ENCODE data around the gene SPECC1L.
A peak's percentile ranks its signal among the peaks of the same experiment; 100 is the strongest.

The SPECC1L gene

DNA sequence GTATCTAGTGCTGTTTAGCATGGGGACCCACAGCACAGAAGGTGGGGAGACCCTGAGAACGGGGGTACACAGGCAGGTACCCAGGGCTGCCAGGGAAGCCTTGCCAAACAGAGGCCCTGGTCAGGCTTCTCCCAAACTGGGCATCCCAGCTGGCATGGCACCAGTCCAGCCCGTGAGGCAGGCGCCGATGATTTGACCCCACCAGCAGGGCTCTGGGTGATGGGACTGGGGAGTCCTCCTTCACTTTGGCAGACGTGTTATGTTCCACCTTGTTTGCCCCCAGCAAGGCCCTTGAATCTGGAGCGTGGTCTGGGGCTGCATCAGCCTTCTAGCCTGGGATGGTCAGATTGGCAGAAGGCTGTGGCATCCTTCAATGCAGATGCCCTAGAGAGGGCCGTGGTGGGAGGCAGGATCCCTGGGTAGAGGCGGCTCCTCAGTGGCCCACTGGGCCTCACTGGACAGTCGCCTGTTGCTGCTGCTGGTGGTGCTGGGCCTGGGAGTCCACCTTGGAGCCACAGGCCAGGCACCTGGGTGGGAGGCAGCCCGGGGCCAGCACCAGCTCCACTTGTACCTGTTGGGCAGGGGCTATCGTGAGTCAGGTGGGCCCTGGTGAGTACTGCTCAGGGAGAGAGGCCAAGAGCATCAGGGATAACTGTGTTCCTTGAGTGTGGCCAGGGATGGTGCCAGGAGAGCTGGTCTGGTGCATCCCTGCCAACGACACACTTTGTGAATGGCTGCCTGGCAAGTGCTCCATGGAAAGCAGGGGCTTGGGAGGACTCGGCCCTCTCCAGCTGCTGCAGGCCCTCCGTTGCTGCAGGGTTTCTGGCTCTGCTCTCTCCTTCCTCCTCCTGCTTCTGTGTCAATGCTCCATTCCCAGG lies 160.0 kb downstream of the SPECC1L start:
- no peak for DNase-seq (ENCODE audit: low spot score)

DNA sequence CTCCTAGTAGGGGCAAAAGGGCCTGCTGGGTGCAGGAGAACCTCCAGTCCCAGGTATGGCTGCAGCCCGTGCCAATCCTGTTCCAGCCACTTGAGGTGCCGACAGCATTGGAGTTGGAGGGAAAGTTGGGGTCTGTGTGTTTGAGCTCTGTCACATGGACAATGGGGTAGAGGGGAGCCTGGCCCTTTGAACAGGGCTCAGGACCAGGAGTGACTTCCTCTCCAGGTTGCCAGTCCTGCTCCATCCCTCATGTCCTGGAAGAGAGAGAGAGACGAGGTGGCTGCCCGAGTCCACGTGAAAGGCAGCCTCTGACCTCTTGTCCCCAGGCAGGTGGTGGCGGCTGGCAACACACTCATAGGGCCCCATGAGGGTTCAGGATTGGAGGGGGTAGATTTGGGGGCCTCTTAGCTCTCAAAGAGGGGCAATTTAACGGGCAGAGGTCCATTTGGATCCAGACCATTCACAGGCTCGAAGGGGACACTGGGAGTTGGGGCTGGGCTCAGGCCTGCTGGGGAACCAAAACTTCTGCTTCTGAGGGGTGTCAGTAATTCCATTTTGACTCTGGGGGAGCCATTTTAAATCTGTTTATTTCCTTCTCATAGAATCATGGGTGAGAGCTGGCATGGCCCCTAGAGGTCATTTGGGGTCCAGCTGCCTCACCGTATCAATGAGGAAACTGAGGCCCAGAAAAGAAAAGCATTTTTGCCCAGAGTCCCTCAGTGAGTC lies 160.8 kb downstream of the SPECC1L start:
- DNase-seq (ENCODE audit: low spot score): no peak

- no peak for DNase-seq (ENCODE audit: low spot score)
Observed at GRCh38 chr22:24432059-24432853, 161.6 kb downstream of the SPECC1L start.

DNA sequence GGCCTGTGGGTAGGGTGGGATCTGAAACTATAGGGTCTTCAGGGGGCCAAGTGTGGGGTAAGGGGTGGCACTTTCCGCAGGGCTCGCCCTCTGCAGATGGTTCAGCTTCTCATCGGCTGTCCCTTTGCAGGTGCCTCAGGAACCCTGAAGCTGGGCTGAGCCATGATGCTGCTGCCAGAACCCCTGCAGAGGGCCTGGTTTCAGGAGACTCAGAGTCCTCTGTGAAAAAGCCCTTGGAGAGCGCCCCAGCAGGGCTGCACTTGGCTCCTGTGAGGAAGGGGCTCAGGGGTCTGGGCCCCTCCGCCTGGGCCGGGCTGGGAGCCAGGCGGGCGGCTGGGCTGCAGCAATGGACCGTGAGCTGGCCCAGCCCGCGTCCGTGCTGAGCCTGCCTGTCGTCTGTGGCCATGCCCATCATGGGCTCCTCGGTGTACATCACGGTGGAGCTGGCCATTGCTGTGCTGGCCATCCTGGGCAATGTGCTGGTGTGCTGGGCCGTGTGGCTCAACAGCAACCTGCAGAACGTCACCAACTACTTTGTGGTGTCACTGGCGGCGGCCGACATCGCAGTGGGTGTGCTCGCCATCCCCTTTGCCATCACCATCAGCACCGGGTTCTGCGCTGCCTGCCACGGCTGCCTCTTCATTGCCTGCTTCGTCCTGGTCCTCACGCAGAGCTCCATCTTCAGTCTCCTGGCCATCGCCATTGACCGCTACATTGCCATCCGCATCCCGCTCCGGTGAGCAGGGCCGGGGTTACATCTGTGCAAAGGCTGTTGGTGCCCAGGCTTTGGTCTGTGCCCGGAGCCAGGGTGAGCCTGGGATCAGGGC lies 162.6 kb downstream of the SPECC1L start:
- no peak for DNase-seq (ENCODE audit: low spot score)

GRCh38 chr22:24433828-24434470 lies 163.3 kb downstream of the SPECC1L start:
- DNase-seq (ENCODE audit: low spot score): no peak

- DNase-seq (ENCODE audit: low spot score): no peak
Observed at GRCh38 chr22:24434471-24435322, 164.1 kb downstream of the SPECC1L start.

- DNase-seq (ENCODE audit: low spot score): no peak
Observed at GRCh38 chr22:24435323-24435645, 164.7 kb downstream of the SPECC1L start.

DNA sequence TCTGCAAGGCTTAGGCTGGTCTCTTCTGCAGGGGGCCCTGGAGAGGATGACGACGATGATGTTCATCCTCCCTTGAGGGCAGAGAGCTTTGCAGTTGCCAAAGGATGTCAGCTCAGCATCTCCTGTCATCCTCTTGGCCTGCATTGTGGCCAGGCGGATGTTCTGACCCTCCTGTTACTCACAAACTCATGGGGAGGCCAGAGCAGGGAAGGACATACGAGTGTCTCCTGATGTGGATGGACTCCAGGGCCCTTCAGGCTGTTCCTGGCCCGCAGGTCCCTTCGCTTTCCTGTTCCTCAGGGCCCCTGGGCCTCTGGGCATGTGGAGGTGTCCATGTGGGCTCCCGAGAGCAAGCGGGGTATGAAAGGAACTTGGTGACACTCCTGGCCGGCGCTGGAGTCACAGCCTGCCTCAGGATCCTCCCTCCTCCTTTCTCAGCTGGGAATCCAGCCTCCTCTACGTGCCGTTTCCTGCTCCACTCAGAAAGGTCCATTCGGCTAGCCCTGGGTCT lies 165.3 kb downstream of the SPECC1L start:
- DNase-seq (ENCODE audit: low spot score): no peak

- no peak for DNase-seq (ENCODE audit: low spot score)
Observed at GRCh38 chr22:24436553-24436952, 165.9 kb downstream of the SPECC1L start.

- no peak for DNase-seq (ENCODE audit: low spot score)
Observed at GRCh38 chr22:24437091-24437490, 166.5 kb downstream of the SPECC1L start.

DNA sequence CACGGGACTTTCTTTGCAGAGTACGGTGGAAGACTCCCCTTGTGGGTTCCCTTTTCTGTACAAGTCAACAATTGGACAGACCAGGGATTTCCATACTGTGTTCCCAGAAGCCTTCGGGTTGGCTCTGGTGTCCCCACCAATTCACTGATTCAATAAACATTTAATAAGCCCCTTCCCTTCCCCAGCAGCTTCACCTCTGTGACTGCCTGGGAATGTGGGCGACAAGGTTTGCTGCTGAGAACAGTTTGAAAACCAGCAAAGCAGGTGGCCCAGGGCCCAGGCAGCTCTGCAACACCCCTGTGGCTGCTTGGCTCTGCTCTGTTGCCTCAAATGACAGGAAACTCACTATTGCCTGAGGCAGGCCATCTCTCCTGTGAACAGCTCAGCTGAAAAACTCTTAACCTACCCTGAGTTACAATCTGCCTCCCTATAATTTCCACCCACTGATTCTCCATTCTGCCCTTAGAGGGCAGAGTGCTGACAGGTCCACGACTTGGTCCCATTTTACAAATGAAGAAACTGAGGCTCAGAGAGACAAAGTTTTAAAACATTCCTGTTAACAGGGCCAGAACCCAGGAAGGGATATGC lies 167.2 kb downstream of the SPECC1L start:
- no peak for DNase-seq (ENCODE audit: low spot score)

- DNase-seq (ENCODE audit: low spot score): no peak
Observed at GRCh38 chr22:24440270-24440717, 169.7 kb downstream of the SPECC1L start.

GRCh38 chr22:24440718-24441405 lies 170.2 kb downstream of the SPECC1L start:
- DNase-seq (ENCODE audit: low spot score): peak; percentile 8

DNA sequence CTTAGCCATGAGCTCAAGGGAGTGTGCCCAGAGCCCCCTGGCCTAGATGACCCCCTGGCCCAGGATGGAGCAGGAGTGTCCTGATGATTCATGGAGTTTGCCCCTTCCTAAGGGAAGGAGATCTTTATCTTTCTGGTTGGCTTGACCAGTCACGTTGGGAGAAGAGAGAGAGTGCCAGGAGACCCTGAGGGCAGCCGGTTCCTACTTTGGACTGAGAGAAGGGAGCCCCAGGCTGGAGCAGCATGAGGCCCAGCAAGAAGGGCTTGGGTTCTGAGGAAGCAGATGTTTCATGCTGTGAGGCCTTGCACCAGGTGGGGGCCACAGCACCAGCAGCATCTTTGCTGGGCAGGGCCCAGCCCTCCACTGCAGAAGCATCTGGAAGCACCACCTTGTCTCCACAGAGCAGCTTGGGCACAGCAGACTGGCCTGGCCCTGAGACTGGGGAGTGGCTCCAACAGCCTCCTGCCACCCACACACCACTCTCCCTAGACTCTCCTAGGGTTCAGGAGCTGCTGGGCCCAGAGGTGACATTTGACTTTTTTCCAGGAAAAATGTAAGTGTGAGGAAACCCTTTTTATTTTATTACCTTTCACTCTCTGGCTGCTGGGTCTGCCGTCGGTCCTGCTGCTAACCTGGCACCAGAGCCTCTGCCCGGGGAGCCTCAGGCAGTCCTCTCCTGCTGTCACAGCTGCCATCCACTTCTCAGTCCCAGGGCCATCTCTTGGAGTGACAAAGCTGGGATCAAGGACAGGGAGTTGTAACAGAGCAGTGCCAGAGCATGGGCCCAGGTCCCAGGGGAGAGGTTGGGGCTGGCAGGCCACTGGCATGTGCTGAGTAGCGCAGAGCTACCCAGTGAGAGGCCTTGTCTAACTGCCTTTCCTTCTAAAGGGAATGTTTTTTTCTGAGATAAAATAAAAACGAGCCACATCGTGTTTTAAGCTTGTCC lies 171.0 kb downstream of the SPECC1L start:
- no peak for DNase-seq (ENCODE audit: low spot score)

DNA sequence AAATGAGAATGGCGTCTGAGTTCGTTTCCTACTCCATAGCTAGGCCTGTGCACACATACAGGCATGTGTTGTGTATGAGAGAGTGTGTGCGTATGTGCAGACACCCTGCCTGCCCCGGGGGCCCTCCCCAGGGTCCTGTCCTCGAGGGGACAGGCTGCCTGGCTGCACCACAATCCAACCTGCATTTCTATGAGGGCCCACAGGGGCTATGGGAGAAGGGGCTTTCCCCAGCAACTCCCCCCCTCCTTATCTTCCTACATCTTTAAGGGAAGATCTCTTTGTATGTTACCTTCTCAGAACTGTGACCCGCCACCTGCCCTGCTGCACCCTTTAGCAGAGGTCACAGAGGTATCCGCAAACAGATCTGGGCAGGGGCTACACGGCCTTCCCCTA lies 171.7 kb downstream of the SPECC1L start:
- no peak for DNase-seq (ENCODE audit: low spot score)

DNA sequence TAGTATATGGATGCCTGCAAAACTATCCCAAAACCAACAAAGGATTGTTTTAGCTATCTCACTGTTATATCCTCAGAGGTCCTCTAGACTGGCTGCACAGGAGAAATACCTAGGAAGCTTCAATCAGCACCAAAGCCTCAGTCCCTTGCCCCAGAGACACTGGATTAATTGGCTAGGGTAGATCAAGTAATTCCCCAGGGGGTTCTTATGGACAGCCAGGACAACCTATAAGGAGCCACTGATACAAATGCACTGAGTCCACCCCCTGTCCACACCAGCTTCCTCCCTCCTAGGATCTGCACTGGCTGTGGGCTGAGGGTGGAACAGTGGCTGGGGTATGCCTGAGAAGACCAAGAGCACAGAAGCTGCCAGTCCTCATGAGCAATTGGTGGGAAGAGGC lies 173.0 kb downstream of the SPECC1L start:
- no peak for DNase-seq (ENCODE audit: low spot score)

- no peak for DNase-seq (ENCODE audit: low spot score)
Observed at GRCh38 chr22:24444251-24444650, 173.6 kb downstream of the SPECC1L start.
